Peyer's patch (tissue), 4 donors: ENCODE results near the gene OLIG3.

Experiments
- POLR2A ChIP-seq, 2 donors: fragments of 450-650 bp; IDR thresholded peaks; one replicate each; pipeline ENCODE4 v1.5.1; 2017; ENCODE audit warnings: antibody characterized with exemption in 2 of 2, mild to moderate bottlenecking in 2 of 2, moderate library complexity in 2 of 2
- TF ChIP-seq, protein P1 (sequence below), 6 experiments: fragments of 450-650 bp in 4 of 6; fragments of 200-600 bp in 2 of 6; sonication (generic) in 1 of 6; IDR thresholded peaks; one replicate each; pipeline ENCODE4 v1.5.1; 2017 to 2019; ENCODE audit warnings: antibody characterized with exemption in 6 of 6, mild to moderate bottlenecking in 3 of 6, moderate library complexity in 1 of 6

- TF ChIP-seq, protein P1, sequence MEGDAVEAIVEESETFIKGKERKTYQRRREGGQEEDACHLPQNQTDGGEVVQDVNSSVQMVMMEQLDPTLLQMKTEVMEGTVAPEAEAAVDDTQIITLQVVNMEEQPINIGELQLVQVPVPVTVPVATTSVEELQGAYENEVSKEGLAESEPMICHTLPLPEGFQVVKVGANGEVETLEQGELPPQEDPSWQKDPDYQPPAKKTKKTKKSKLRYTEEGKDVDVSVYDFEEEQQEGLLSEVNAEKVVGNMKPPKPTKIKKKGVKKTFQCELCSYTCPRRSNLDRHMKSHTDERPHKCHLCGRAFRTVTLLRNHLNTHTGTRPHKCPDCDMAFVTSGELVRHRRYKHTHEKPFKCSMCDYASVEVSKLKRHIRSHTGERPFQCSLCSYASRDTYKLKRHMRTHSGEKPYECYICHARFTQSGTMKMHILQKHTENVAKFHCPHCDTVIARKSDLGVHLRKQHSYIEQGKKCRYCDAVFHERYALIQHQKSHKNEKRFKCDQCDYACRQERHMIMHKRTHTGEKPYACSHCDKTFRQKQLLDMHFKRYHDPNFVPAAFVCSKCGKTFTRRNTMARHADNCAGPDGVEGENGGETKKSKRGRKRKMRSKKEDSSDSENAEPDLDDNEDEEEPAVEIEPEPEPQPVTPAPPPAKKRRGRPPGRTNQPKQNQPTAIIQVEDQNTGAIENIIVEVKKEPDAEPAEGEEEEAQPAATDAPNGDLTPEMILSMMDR (IDR thresholded peaks at IDR 0.05) = no peak
- TF ChIP-seq POLR2A (IDR thresholded peaks at IDR 0.05) = no peak
Observed at GRCh38 chr6:137452333-137452894, 41.8 kb downstream of the OLIG3 start.
